SK-N-SH (cell line): ENCODE data around the gene TM6SF1. TPM values are rescaled to one million over a fixed set of nuclear protein-coding genes. Genes with fewer than 3 reads are reported as not detected.

Experiments used
- CTCF ChIA-PET: fragments of 300-600, 350-600 bp; formaldehyde crosslinking; extraction: SDS; loops from one replicate; lab custom pipeline; 2021; lab: Yijun Ruan, JAX
- POLR2A ChIA-PET: fragments of 350-600 bp; sonication (Branson Sonifier 250); formaldehyde crosslinking; extraction: SDS; loops from one replicate; lab custom pipeline; 2020; ENCODE audit warnings: antibody characterized with exemption, inconsistent platforms; lab: Yijun Ruan, JAX
- DNase-seq: peaks from one replicate; pipeline ENCODE4 v3.0.0; 2012
- H2AFZ ChIP-seq: fragments of 200-600 bp; sonication (generic); 2 replicates; pipeline ENCODE4 v1.8.1; 2016; ENCODE audit warnings: antibody characterized with exemption, mild to moderate bottlenecking, low read depth
- H3F3A ChIP-seq: fragments of 200-600 bp; sonication (generic); replicated peaks from 2 replicates; pipeline ENCODE3; 2016; ENCODE audit warnings: antibody characterized with exemption, mild to moderate bottlenecking; ENCODE audit not compliant: insufficient read depth
- H3K27ac ChIP-seq, 2 experiments: fragments of 200-500 bp in 1 of 2; fragments of 200-600 bp in 1 of 2; sonication (Bioruptor generic) in 1 of 2; sonication (generic), shearing (Covaris generic) in 1 of 2; 2 replicates each; pipeline versions ENCODE4 v1.5.1 to v1.6.1; 2014 to 2016; ENCODE audit warnings: low read depth in 2 of 2, inconsistent platforms in 1 of 2, low read length in 1 of 2, mild to moderate bottlenecking in 1 of 2, mixed read lengths in 1 of 2
- H3K27me3 ChIP-seq: fragments of 200-600 bp; sonication (generic), shearing (Covaris generic); 2 replicates; pipeline ENCODE4 v1.6.1; 2016; ENCODE audit warnings: mixed run types; ENCODE audit not compliant: insufficient read depth
- H3K36me3 ChIP-seq, 2 experiments: fragments of 200-500 bp in 1 of 2; fragments of 200-600 bp in 1 of 2; sonication (Bioruptor generic) in 1 of 2; sonication (generic) in 1 of 2; replicated peaks in 1 of 2; 2 replicates each; pipeline versions ENCODE3 to v1.5.1; 2014 to 2016; ENCODE audit warnings: low read length in 1 of 2, mild to moderate bottlenecking in 1 of 2; ENCODE audit not compliant: insufficient read depth in 2 of 2, control insufficient read depth in 1 of 2
- H3K4me1 ChIP-seq, 2 experiments: fragments of 200-500 bp in 1 of 2; fragments of 200-600 bp in 1 of 2; sonication (Bioruptor generic) in 1 of 2; sonication (generic), shearing (Covaris generic) in 1 of 2; 2 replicates each; pipeline versions ENCODE4 v1.5.1 to v1.6.1; 2014 to 2016; ENCODE audit warnings: low read depth in 1 of 2, low read length in 1 of 2, mixed run types in 1 of 2; ENCODE audit not compliant: insufficient read depth in 2 of 2, control insufficient read depth in 1 of 2
- H3K4me2 ChIP-seq: fragments of 200-600 bp; sonication (generic), shearing (Covaris generic); 2 replicates; pipeline ENCODE4 v1.6.1; 2017; ENCODE audit warnings: mixed run types
- H3K4me3 ChIP-seq, 2 experiments: fragments of 200-500 bp in 1 of 2; fragments of 200-600 bp in 1 of 2; sonication (Bioruptor generic) in 1 of 2; sonication (generic), shearing (Covaris generic) in 1 of 2; 2 replicates each; pipeline versions ENCODE4 v1.5.1 to v1.8.1; 2014 to 2016; ENCODE audit warnings: low read depth in 2 of 2, inconsistent platforms in 1 of 2, low read length in 1 of 2, mild to moderate bottlenecking in 1 of 2, mixed read lengths in 1 of 2, moderate library complexity in 1 of 2
- H3K79me2 ChIP-seq: fragments of 200-600 bp; sonication (generic); 2 replicates; pipeline ENCODE4 v1.8.1; 2017; ENCODE audit warnings: mild to moderate bottlenecking; ENCODE audit not compliant: insufficient read depth
- H3K9ac ChIP-seq: fragments of 200-600 bp; sonication (generic); 2 replicates; pipeline ENCODE4 v1.6.1; 2017; ENCODE audit warnings: mixed run types
- H3K9me2 ChIP-seq: fragments of 200-600 bp; sonication (generic); 2 replicates; pipeline ENCODE4 v1.6.1; 2017; ENCODE audit warnings: mixed run types
- H3K9me3 ChIP-seq: fragments of 200-600 bp; sonication (generic); 2 replicates; pipeline ENCODE4 v1.6.1; 2017; ENCODE audit warnings: mixed run types, mild to moderate bottlenecking, moderate library complexity
- H4K20me1 ChIP-seq: fragments of 200-600 bp; sonication (generic); 2 replicates; pipeline ENCODE4 v1.6.1; 2017; ENCODE audit warnings: mild to moderate bottlenecking, mixed run types; ENCODE audit not compliant: insufficient read depth
- EZH2phosphoT487 ChIP-seq: fragments of 200-600 bp; sonication (generic); IDR thresholded peaks from 2 replicates; pipeline ENCODE4 v1.6.1; 2017; ENCODE audit warnings: low read depth, mixed run types, mild to moderate bottlenecking, antibody characterized with exemption, moderate library complexity, borderline replicate concordance
- FOXM1 ChIP-seq: IDR thresholded peaks from 2 replicates; pipeline ENCODE4 v1.4.0; 2012; ENCODE audit warnings: low read depth, mild to moderate bottlenecking
- GABPA ChIP-seq: IDR thresholded peaks from 2 replicates; pipeline ENCODE4 v1.4.0; 2012; ENCODE audit warnings: low read depth, mild to moderate bottlenecking
- JUND ChIP-seq: IDR thresholded peaks from 2 replicates; pipeline ENCODE4 v1.4.0; 2012
- MEF2A ChIP-seq: IDR thresholded peaks from 2 replicates; pipeline ENCODE4 v1.4.0; 2012; ENCODE audit warnings: low read depth, borderline replicate concordance
- MXI1 ChIP-seq: IDR thresholded peaks from 2 replicates; pipeline ENCODE4 v1.6.1; 2012; ENCODE audit warnings: mild to moderate bottlenecking, low read depth, low read length, improper control_type of control experiment
- NFIC ChIP-seq: IDR thresholded peaks from 2 replicates; pipeline ENCODE4 v1.4.0; 2012; ENCODE audit warnings: borderline replicate concordance
- NRF1 ChIP-seq: IDR thresholded peaks from 2 replicates; pipeline ENCODE4 v1.6.1; 2012; ENCODE audit warnings: low read depth, mild to moderate bottlenecking, low read length
- POLR2AphosphoS5 ChIP-seq: IDR thresholded peaks from 2 replicates; pipeline ENCODE4 v1.6.1; 2012; ENCODE audit warnings: low read depth, low read length
- RAD21 ChIP-seq: IDR thresholded peaks from 2 replicates; pipeline ENCODE4 v1.6.1; 2012; ENCODE audit warnings: mild to moderate bottlenecking, low read length
- RCOR1 ChIP-seq: fragments of 150-350 bp; IDR thresholded peaks from 2 replicates; pipeline ENCODE4 v1.6.1; 2017; ENCODE audit warnings: antibody characterized with exemption, low read length
- TAF1 ChIP-seq: IDR thresholded peaks from 2 replicates; pipeline ENCODE4 v1.6.1; 2012; ENCODE audit warnings: low read depth, mild to moderate bottlenecking, low read length, moderate library complexity, borderline replicate concordance
- YY1 ChIP-seq: IDR thresholded peaks from 2 replicates; pipeline ENCODE4 v1.4.0; 2012; ENCODE audit warnings: low read depth, mild to moderate bottlenecking
- WGBS: methylation state at CpG from one replicate; pipeline ENCODE4 v1.1.6; 2017; ENCODE audit warnings: low lambda C conversion rate; 5-methylcytosine and 5-hydroxymethylcytosine counted together
- polyA plus RNA-seq, 3 experiments: library from polyadenylated mRNA; depleted of rRNA; stranded (reverse); fragments of >200 nt; gene quantifications; 2 replicates each; pipeline ENCODE4 v1.2.3, GENCODE V29; 2012
- TF ChIP-seq, protein P1 (sequence below): IDR thresholded peaks from 2 replicates; pipeline ENCODE4; 2012
- TF ChIP-seq, protein P2 (sequence below): fragments of 150-350 bp; IDR thresholded peaks from 2 replicates; pipeline ENCODE4 v1.6.1; 2017; ENCODE audit warnings: antibody characterized with exemption, low read length, low read depth, borderline replicate concordance
- TF ChIP-seq, protein P3 (sequence below): IDR thresholded peaks from 2 replicates; pipeline ENCODE4 v1.4.0; 2012; ENCODE audit warnings: low read depth
- TF ChIP-seq, protein P4 (sequence below): IDR thresholded peaks from 2 replicates; pipeline ENCODE4 v1.4.0; 2012; ENCODE audit warnings: low read depth, borderline replicate concordance

The TM6SF1 gene
- polyA plus RNA-seq, 1 of the 3 experiments (the other 2 are of a cell fraction): 0.12 TPM

DNA sequence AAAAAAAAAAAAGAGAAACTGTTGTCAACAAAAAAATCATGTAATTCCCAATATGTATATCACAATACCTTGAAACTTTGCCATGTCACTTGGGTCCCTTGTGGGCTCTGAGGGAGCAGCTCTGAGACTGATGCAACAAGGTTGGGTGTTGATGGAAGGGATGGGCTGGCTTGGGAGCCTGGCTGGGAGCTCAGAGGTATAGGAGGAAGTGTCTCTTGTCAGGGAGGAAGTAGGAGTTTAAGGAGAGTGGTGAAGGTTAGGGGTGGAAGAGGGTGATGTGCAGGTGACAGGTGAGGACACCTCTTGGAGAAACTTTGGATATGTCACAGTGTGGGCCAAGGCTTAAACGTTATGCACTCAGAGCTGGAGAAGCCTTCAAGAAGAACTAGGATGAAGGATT lies 2.0 kb upstream of the TM6SF1 start:
- H2AFZ ChIP-seq: no peak overlapping the region
- no peak for DNase-seq
- no peaks in the 10 kb centered on the region for H3K9me2 ChIP-seq
- peaks cover 21% of the 10 kb centered on the region; the same call in 1 of the 2 replicates for H3K27me3 ChIP-seq
- ChIA-PET POLR2A (no interaction called here), CTCF (interaction anchor here (0.6 kb wide), 1 partner anchor 45 kb away, joined by 3 read pairs; no protein-coding TSS in a partner anchor)
- H3F3A ChIP-seq: no peaks in the 10 kb centered on the region
- H4K20me1 ChIP-seq: no peaks in the 10 kb centered on the region
- TF ChIP-seq TAF1 (no peak), RAD21 (no peak), MXI1 (no peak), NFIC (no peak), POLR2AphosphoS5 (no peak), FOXM1 (no peak), NRF1 (no peak), GABPA (no peak), MEF2A (no peak), EZH2phosphoT487 (no peak), RCOR1 (no peak), YY1 (no peak), JUND (no peak)
- TF ChIP-seq, protein P1, sequence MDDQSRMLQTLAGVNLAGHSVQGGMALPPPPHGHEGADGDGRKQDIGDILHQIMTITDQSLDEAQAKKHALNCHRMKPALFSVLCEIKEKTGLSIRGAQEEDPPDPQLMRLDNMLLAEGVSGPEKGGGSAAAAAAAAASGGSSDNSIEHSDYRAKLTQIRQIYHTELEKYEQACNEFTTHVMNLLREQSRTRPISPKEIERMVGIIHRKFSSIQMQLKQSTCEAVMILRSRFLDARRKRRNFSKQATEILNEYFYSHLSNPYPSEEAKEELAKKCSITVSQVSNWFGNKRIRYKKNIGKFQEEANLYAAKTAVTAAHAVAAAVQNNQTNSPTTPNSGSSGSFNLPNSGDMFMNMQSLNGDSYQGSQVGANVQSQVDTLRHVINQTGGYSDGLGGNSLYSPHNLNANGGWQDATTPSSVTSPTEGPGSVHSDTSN: no peak
- TF ChIP-seq, protein P2, sequence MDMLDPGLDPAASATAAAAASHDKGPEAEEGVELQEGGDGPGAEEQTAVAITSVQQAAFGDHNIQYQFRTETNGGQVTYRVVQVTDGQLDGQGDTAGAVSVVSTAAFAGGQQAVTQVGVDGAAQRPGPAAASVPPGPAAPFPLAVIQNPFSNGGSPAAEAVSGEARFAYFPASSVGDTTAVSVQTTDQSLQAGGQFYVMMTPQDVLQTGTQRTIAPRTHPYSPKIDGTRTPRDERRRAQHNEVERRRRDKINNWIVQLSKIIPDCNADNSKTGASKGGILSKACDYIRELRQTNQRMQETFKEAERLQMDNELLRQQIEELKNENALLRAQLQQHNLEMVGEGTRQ: no peak
- TF ChIP-seq, protein P3, sequence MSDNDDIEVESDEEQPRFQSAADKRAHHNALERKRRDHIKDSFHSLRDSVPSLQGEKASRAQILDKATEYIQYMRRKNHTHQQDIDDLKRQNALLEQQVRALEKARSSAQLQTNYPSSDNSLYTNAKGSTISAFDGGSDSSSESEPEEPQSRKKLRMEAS: no peak
- TF ChIP-seq, protein P4, sequence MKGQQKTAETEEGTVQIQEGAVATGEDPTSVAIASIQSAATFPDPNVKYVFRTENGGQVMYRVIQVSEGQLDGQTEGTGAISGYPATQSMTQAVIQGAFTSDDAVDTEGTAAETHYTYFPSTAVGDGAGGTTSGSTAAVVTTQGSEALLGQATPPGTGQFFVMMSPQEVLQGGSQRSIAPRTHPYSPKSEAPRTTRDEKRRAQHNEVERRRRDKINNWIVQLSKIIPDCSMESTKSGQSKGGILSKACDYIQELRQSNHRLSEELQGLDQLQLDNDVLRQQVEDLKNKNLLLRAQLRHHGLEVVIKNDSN: no peak
- H3K9me3 ChIP-seq: no peaks in the 10 kb centered on the region
- no peak overlapping the region for H3K4me3 ChIP-seq
- H3K79me2 ChIP-seq: no peaks in the 10 kb centered on the region
- H3K27ac ChIP-seq: no peak overlapping the region
- H3K9ac ChIP-seq: no peak overlapping the region
- WGBS: 86% methylated on average over 1 of the region's 1 CpG
- no peaks in the 10 kb centered on the region for H3K36me3 ChIP-seq
- H3K4me2 ChIP-seq: no peak overlapping the region
- peaks cover 0 to 10% of the 10 kb centered on the region in 2 experiments; a peak in 1 of 4 replicates for H3K4me1 ChIP-seq
